Osteoblast (primary cell): ENCODE results near the gene SH3RF3. TPM values are rescaled to one million over a fixed set of nuclear protein-coding genes. Genes with fewer than 3 reads are reported as not detected.

Experiments used
- DNase-seq: peaks from one replicate; pipeline ENCODE4 v3.0.0; 2011; ENCODE audit warnings: low spot score, mixed read lengths; ENCODE audit not compliant: insufficient read length; ENCODE audit errors: missing footprints
- H2AFZ ChIP-seq: 2 replicates; pipeline ENCODE4 v1.6.0; 2011; ENCODE audit warnings: mild to moderate bottlenecking, low read length
- H3K27ac ChIP-seq: 2 replicates; pipeline ENCODE4 v1.5.1; 2011; ENCODE audit warnings: mild to moderate bottlenecking, low read depth, low read length, moderate library complexity
- H3K27me3 ChIP-seq: 2 replicates; pipeline ENCODE4 v1.6.0; 2012; ENCODE audit warnings: mild to moderate bottlenecking, control low read depth, inconsistent platforms, low read length, moderate library complexity; ENCODE audit not compliant: insufficient read depth
- H3K36me3 ChIP-seq: 2 replicates; pipeline ENCODE4 v1.5.1; 2011; ENCODE audit warnings: mild to moderate bottlenecking, low read length, control low read depth, moderate library complexity; ENCODE audit not compliant: insufficient read depth
- H3K4me1 ChIP-seq: 2 replicates; pipeline ENCODE4 v1.5.1; 2011; ENCODE audit warnings: mild to moderate bottlenecking, low read length, control low read depth, moderate library complexity; ENCODE audit not compliant: insufficient read depth
- H3K4me2 ChIP-seq: 2 replicates; pipeline ENCODE4 v1.6.0; 2011; ENCODE audit warnings: mild to moderate bottlenecking, low read length; ENCODE audit not compliant: insufficient read depth
- H3K4me3 ChIP-seq: fragments of 200-600 bp; sonication (generic); 3 replicates; pipeline ENCODE4 v1.5.1; 2012; ENCODE audit warnings: mild to moderate bottlenecking, low read length, inconsistent platforms; ENCODE audit not compliant: insufficient read depth
- H3K79me2 ChIP-seq: 2 replicates; pipeline ENCODE4 v1.6.0; 2012; ENCODE audit warnings: mild to moderate bottlenecking, low read length, control low read depth, inconsistent platforms; ENCODE audit not compliant: insufficient read depth
- H3K9me3 ChIP-seq: 2 replicates; pipeline ENCODE4 v1.5.1; 2011; ENCODE audit warnings: low read depth, low read length, control low read depth
- H4K20me1 ChIP-seq: 2 replicates; pipeline ENCODE4 v1.6.0; 2012; ENCODE audit warnings: mild to moderate bottlenecking, low read length, control low read depth; ENCODE audit not compliant: insufficient read depth
- CTCF ChIP-seq: IDR thresholded peaks from 2 replicates; pipeline ENCODE4 v1.5.1; 2011; ENCODE audit warnings: mild to moderate bottlenecking, low read depth, low read length, moderate library complexity; ENCODE audit errors: extremely low read depth
- total RNA-seq: library from RNA; depleted of rRNA; stranded (reverse); fragments of >200 nt; gene quantifications from 2 replicates; pipeline ENCODE4 v1.2.3, GENCODE V29; 2012

The SH3RF3 gene
- total RNA-seq, 1 donor, result 14.8 TPM

GRCh38 chr2:109487871-109488655 is 359.1 kb downstream of the SH3RF3 start:
- no peak overlapping the region for H2AFZ ChIP-seq
- no peak overlapping the region for H3K4me2 ChIP-seq
- H3K27ac ChIP-seq, result peak overlapping the region; percentile 79
- no peaks in the 10 kb centered on the region for H3K27me3 ChIP-seq
- H3K4me3 ChIP-seq, result no peak overlapping the region
- H3K9me3 ChIP-seq, result no peaks in the 10 kb centered on the region
- H3K4me1 ChIP-seq, result peaks cover 14% of the 10 kb centered on the region
- H3K79me2 ChIP-seq, result no peaks in the 10 kb centered on the region
- no peaks in the 10 kb centered on the region for H3K36me3 ChIP-seq
- DNase-seq, result no peak
- no peak for TF ChIP-seq CTCF
- H4K20me1 ChIP-seq, result no peaks in the 10 kb centered on the region

GRCh38 chr2:109489296-109489695 is 360.3 kb downstream of the SH3RF3 start:
- no peaks in the 10 kb centered on the region for H3K27me3 ChIP-seq
- no peak overlapping the region for H3K27ac ChIP-seq
- no peaks in the 10 kb centered on the region for H3K79me2 ChIP-seq
- peaks cover 3% of the 10 kb centered on the region for H3K36me3 ChIP-seq
- H3K9me3 ChIP-seq, result no peaks in the 10 kb centered on the region
- no peak overlapping the region for H3K4me3 ChIP-seq
- H2AFZ ChIP-seq, result no peak overlapping the region
- H3K4me1 ChIP-seq, result peaks cover 14% of the 10 kb centered on the region
- no peak for TF ChIP-seq CTCF
- H4K20me1 ChIP-seq, result no peaks in the 10 kb centered on the region
- no peak for DNase-seq
- H3K4me2 ChIP-seq, result no peak overlapping the region

- Histone ChIP-seq H3K9me3 (no peaks in the 10 kb centered on the region), H3K79me2 (no peaks in the 10 kb centered on the region), H3K4me2 (no peak overlapping the region), H3K36me3 (peaks cover 3% of the 10 kb centered on the region), H3K27ac (no peak overlapping the region), H3K4me1 (peaks cover 6% of the 10 kb centered on the region), H3K27me3 (no peaks in the 10 kb centered on the region), H4K20me1 (no peaks in the 10 kb centered on the region), H3K4me3 (no peak overlapping the region), H2AFZ (no peak overlapping the region)
- DNase-seq, result no peak
- TF ChIP-seq CTCF, result no peak
These were observed 364.4 kb downstream of the SH3RF3 start for GRCh38 chr2:109493176-109493935.

GRCh38 chr2:109494351-109494750 is 365.3 kb downstream of the SH3RF3 start:
- no peak overlapping the region for H3K4me2 ChIP-seq
- no peaks in the 10 kb centered on the region for H3K79me2 ChIP-seq
- no peaks in the 10 kb centered on the region for H3K27me3 ChIP-seq
- no peak for DNase-seq
- no peak for TF ChIP-seq CTCF
- H2AFZ ChIP-seq, result no peak overlapping the region
- peaks cover 6% of the 10 kb centered on the region for H3K4me1 ChIP-seq
- H4K20me1 ChIP-seq, result no peaks in the 10 kb centered on the region
- no peak overlapping the region for H3K4me3 ChIP-seq
- no peaks in the 10 kb centered on the region for H3K9me3 ChIP-seq
- peaks cover 3% of the 10 kb centered on the region for H3K36me3 ChIP-seq
- no peak overlapping the region for H3K27ac ChIP-seq
